Caco-2 (cell line): ENCODE results near the gene INKA2. TPM values are rescaled to one million over a fixed set of nuclear protein-coding genes. Genes with fewer than 3 reads are reported as not detected.
A peak's percentile ranks its signal among the peaks of the same experiment; 100 is the strongest.

Experiments used
- BruUV-seq: library from RNA; stranded (reverse); fragments of 400-500 nt; replicated peaks from 2 replicates; lab custom pipeline; 2021; lab: Mats Ljungman, UMichigan
- CTCF ChIA-PET: fragments of 300-600 bp; sonication (Branson Sonifier 250); formaldehyde crosslinking; loops from one replicate; lab custom pipeline; 2022; ENCODE audit warnings: antibody characterized with exemption; lab: Charles Lee
- POLR2A ChIA-PET: fragments of 300-600 bp; sonication (Branson Sonifier 250); formaldehyde crosslinking; loops from one replicate; lab custom pipeline; 2022; ENCODE audit warnings: antibody characterized with exemption; lab: Charles Lee
- DNase-seq, 2 experiments: peaks; one replicate each; pipeline versions ENCODE4 v3.0.0 to v3.0.0-alpha.2; 2020 to 2022
- H3K27me3 ChIP-seq: replicated peaks from 2 replicates; pipeline ENCODE4 v1.6.0; 2011; ENCODE audit warnings: low read length; ENCODE audit not compliant: control insufficient read depth, insufficient read depth
- H3K36me3 ChIP-seq: 2 replicates; pipeline ENCODE4 v1.5.1; 2011; ENCODE audit warnings: low read length; ENCODE audit not compliant: control insufficient read depth, insufficient read depth
- H3K4me1 ChIP-seq: fragments of 250-450 bp; sonication (Bioruptor Pico); 2 replicates; pipeline ENCODE4 v1.5.1; 2020; ENCODE audit warnings: mild to moderate bottlenecking
- H3K4me3 ChIP-seq: 2 replicates; pipeline ENCODE4 v1.5.1; 2011; ENCODE audit warnings: low read depth, mild to moderate bottlenecking, control low read depth, low read length
- H3K9me3 ChIP-seq: fragments of 250-450 bp; sonication (Bioruptor Pico); 2 replicates; pipeline ENCODE4 v1.5.1; 2020; ENCODE audit warnings: mild to moderate bottlenecking, moderate library complexity
- H3K27ac Mint-ChIP-seq: one replicate; pipeline ENCODE4 v1.8.0; 2022; ENCODE audit warnings: mixed read lengths; ENCODE audit not compliant: unreplicated experiment
- H3K27me3 Mint-ChIP-seq: one replicate; pipeline ENCODE4 v1.8.0; 2022; ENCODE audit warnings: mixed read lengths; ENCODE audit not compliant: insufficient read depth, unreplicated experiment
- H3K36me3 Mint-ChIP-seq: one replicate; pipeline ENCODE4 v1.8.0; 2022; ENCODE audit warnings: mild to moderate bottlenecking, mixed read lengths; ENCODE audit not compliant: insufficient read depth, unreplicated experiment
- H3K4me1 Mint-ChIP-seq: one replicate; pipeline ENCODE4 v1.8.0; 2022; ENCODE audit warnings: low read depth, mixed read lengths; ENCODE audit not compliant: unreplicated experiment
- H3K4me3 Mint-ChIP-seq: one replicate; pipeline ENCODE4 v1.8.0; 2022; ENCODE audit warnings: mild to moderate bottlenecking, moderate library complexity, mixed read lengths; ENCODE audit not compliant: unreplicated experiment
- H3K9me3 Mint-ChIP-seq: one replicate; pipeline ENCODE4 v1.8.0; 2022; ENCODE audit warnings: mixed read lengths; ENCODE audit not compliant: unreplicated experiment
- intact Hi-C: fragments of 100-400 bp; cut with micrococcal nuclease; formaldehyde crosslinking; loops from one replicate; pipeline ENCODE4 v1.10.0; 2022; ENCODE audit not compliant: unreplicated experiment
- total RNA-seq: library from RNA; stranded (reverse); gene quantifications from 2 replicates; pipeline ENCODE4 v1.2.3, GENCODE V29; 2022
- TF ChIP-seq, protein P1 (sequence below), 2 experiments: fragments of 200-600 bp in 1 of 2; IDR thresholded peaks; 1 replicate in 1 of 2; 2 replicates in 1 of 2; pipeline versions ENCODE4 v1.5.1 to v1.8.0; 2011 to 2022; ENCODE audit warnings: antibody characterized with exemption in 1 of 2, control low read depth in 1 of 2, inconsistent platforms in 1 of 2, low read depth in 1 of 2, low read length in 1 of 2, mild to moderate bottlenecking in 1 of 2, moderate library complexity in 1 of 2; ENCODE audit not compliant: insufficient read depth in 1 of 2, severe bottlenecking in 1 of 2, unreplicated experiment in 1 of 2

INKA2 gene
- total RNA-seq, 1 experiment from 2014 or later, result 5.8 TPM

- H3K36me3 ChIP-seq, result no peaks in the 10 kb centered on the region
- H3K4me1 Mint-ChIP-seq, result peaks cover 6% of the 10 kb centered on the region
- ChIA-PET CTCF (no interaction called here), POLR2A (no interaction called here)
- no peaks in the 10 kb centered on the region for H3K4me1 ChIP-seq
- intact Hi-C loops, result no loop called here
- no peak overlapping the region for H3K27ac Mint-ChIP-seq
- H3K36me3 Mint-ChIP-seq, result peaks cover 67% of the 10 kb centered on the region
- TF ChIP-seq, protein P1, sequence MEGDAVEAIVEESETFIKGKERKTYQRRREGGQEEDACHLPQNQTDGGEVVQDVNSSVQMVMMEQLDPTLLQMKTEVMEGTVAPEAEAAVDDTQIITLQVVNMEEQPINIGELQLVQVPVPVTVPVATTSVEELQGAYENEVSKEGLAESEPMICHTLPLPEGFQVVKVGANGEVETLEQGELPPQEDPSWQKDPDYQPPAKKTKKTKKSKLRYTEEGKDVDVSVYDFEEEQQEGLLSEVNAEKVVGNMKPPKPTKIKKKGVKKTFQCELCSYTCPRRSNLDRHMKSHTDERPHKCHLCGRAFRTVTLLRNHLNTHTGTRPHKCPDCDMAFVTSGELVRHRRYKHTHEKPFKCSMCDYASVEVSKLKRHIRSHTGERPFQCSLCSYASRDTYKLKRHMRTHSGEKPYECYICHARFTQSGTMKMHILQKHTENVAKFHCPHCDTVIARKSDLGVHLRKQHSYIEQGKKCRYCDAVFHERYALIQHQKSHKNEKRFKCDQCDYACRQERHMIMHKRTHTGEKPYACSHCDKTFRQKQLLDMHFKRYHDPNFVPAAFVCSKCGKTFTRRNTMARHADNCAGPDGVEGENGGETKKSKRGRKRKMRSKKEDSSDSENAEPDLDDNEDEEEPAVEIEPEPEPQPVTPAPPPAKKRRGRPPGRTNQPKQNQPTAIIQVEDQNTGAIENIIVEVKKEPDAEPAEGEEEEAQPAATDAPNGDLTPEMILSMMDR (IDR thresholded peaks at IDR 0.05; ENCODE audit: insufficient read depth in 1 of 2, low read depth in 1 of 2, low read length in 1 of 2, severe bottlenecking in 1 of 2, unreplicated experiment in 1 of 2), result no peak
- no peak for DNase-seq
- BruUV-seq, result no TSS peak
- H3K27me3 Mint-ChIP-seq, result no peaks in the 10 kb centered on the region
- no peaks in the 10 kb centered on the region for H3K9me3 ChIP-seq
- no peak overlapping the region for H3K4me3 Mint-ChIP-seq
- H3K9me3 Mint-ChIP-seq, result no peaks in the 10 kb centered on the region
- H3K4me3 ChIP-seq, result no peak overlapping the region
- no peaks in the 10 kb centered on the region for H3K27me3 ChIP-seq
Observed at GRCh38 chr1:111761717-111762116, 22.5 kb upstream of the INKA2 start.

DNA sequence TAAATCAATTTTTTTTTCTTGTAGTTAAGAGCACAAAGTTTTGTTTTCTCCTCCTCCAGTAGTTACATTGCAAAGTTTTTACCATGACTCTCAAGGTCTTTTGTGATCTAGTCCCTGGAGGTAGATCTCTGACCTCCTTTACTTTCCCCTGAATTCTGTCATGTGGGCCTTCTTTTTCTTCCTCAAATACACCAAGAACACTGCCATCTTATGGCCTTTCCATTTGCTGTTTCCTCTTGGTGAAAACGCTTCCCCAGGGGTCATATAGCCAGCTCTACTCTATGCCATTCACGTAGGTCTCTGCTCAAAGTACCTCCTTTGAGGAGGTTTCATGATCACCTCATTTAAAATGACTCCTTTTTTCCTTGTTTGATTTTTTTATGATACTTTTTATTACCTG is 19.2 kb upstream of the INKA2 start:
- Histone ChIP-seq H3K4me1 (peaks cover 5% of the 10 kb centered on the region; the same call in 1 of the 2 replicates), H3K36me3 (no peaks in the 10 kb centered on the region), H3K4me3 (no peak overlapping the region), H3K9me3 (no peaks in the 10 kb centered on the region), H3K27me3 (no peaks in the 10 kb centered on the region)
- peak overlapping the region; percentile 38 for H3K4me3 Mint-ChIP-seq
- peaks cover 12% of the 10 kb centered on the region for H3K4me1 Mint-ChIP-seq
- POLR2A ChIA-PET, result no interaction called here
- H3K27me3 Mint-ChIP-seq, result no peaks in the 10 kb centered on the region
- H3K27ac Mint-ChIP-seq, result peak overlapping the region; percentile 58
- no peak for DNase-seq
- intact Hi-C loops, result loop anchor here (5.0 kb wide), 1 partner anchor 251 kb away; no protein-coding TSS in a partner anchor
- peaks cover 48% of the 10 kb centered on the region for H3K36me3 Mint-ChIP-seq
- no TSS peak for BruUV-seq
- no peaks in the 10 kb centered on the region for H3K9me3 Mint-ChIP-seq
- TF ChIP-seq, protein P1 (IDR thresholded peaks at IDR 0.05; ENCODE audit: insufficient read depth in 1 of 2, low read depth in 1 of 2, low read length in 1 of 2, severe bottlenecking in 1 of 2, unreplicated experiment in 1 of 2), result no peak
- CTCF ChIA-PET, result no interaction called here

- BruUV-seq, result no TSS peak
- Histone ChIP-seq H3K4me1 (peaks cover 5% of the 10 kb centered on the region; the same call in 1 of the 2 replicates), H3K27me3 (no peaks in the 10 kb centered on the region), H3K36me3 (no peaks in the 10 kb centered on the region), H3K4me3 (peak overlapping the region; percentile 79), H3K9me3 (no peaks in the 10 kb centered on the region)
- Mint-ChIP-seq H3K27ac (peak overlapping the region; percentile 88), H3K4me3 (peak overlapping the region; percentile 92), H3K36me3 (peaks cover 29% of the 10 kb centered on the region), H3K4me1 (peaks cover 12% of the 10 kb centered on the region), H3K27me3 (no peaks in the 10 kb centered on the region), H3K9me3 (no peaks in the 10 kb centered on the region)
- intact Hi-C loops, result loop anchor here (5.0 kb wide), 1 partner anchor 249 kb away; no protein-coding TSS in a partner anchor
- ChIA-PET CTCF (interaction anchor here (0.6 to 1.3 kb wide), 4 partner anchors 13 to 643 kb away, joined by 3 to 8 read pairs (median 4); no protein-coding TSS in a partner anchor), POLR2A (no interaction called here)
- no peak for DNase-seq
- TF ChIP-seq, protein P1 (IDR thresholded peaks at IDR 0.05; ENCODE audit: insufficient read depth in 1 of 2, low read depth in 1 of 2, low read length in 1 of 2, severe bottlenecking in 1 of 2, unreplicated experiment in 1 of 2), result no peak
Observed at GRCh38 chr1:111756124-111756513, 16.9 kb upstream of the INKA2 start.
